Suppressor macrophage (primary cell): ENCODE results near the gene THSD4.

Source experiments
- DNase-seq, 4 experiments: peaks; one replicate each; pipeline ENCODE4 v3.0.0-alpha.2; 2020 to 2022

Gene THSD4

GRCh38 chr15:71677352-71677751, 562.1 kb downstream of the THSD4 start:
- DNase-seq: no peak

- no peak for DNase-seq
Measured at GRCh38 chr15:71677766-71678165, 562.5 kb downstream of the THSD4 start.

GRCh38 chr15:71678191-71678590, 562.9 kb downstream of the THSD4 start:
- DNase-seq: no peak

GRCh38 chr15:71678605-71679004, 563.3 kb downstream of the THSD4 start:
- DNase-seq: no peak

GRCh38 chr15:71679223-71679792, 564.0 kb downstream of the THSD4 start:
- no peak for DNase-seq

GRCh38 chr15:71679793-71680353, 564.6 kb downstream of the THSD4 start:
- no peak for DNase-seq

- no peak for DNase-seq
Measured at GRCh38 chr15:71682001-71682400, 566.7 kb downstream of the THSD4 start.

GRCh38 chr15:71683411-71684274, 568.4 kb downstream of the THSD4 start:
- no peak for DNase-seq

GRCh38 chr15:71685420-71685993, 570.2 kb downstream of the THSD4 start:
- DNase-seq: no peak

- DNase-seq: no peak
Measured at GRCh38 chr15:71686221-71687050, 571.2 kb downstream of the THSD4 start.

- DNase-seq: no peak
Measured at GRCh38 chr15:71687902-71688508, 572.7 kb downstream of the THSD4 start.

- DNase-seq: no peak
Measured at GRCh38 chr15:71688509-71689094, 573.3 kb downstream of the THSD4 start.

- no peak for DNase-seq
Measured at GRCh38 chr15:71691081-71691457, 575.8 kb downstream of the THSD4 start.

GRCh38 chr15:71691458-71692417, 576.5 kb downstream of the THSD4 start:
- DNase-seq: no peak

- DNase-seq: no peak
Measured at GRCh38 chr15:71697236-71697635, 582.0 kb downstream of the THSD4 start.

GRCh38 chr15:71698030-71698429, 582.8 kb downstream of the THSD4 start:
- DNase-seq: no peak

GRCh38 chr15:71698742-71699141, 583.5 kb downstream of the THSD4 start:
- DNase-seq: no peak

GRCh38 chr15:71699977-71700376, 584.7 kb downstream of the THSD4 start:
- no peak for DNase-seq

- DNase-seq: no peak
Measured at GRCh38 chr15:71701808-71702207, 586.5 kb downstream of the THSD4 start.

GRCh38 chr15:71702496-71702895, 587.2 kb downstream of the THSD4 start:
- DNase-seq: no peak

GRCh38 chr15:71705151-71705550, 589.9 kb downstream of the THSD4 start:
- no peak for DNase-seq
